K562 (cell line): ENCODE measurements around the gene C16orf74. TPM values are rescaled to one million over a fixed set of nuclear protein-coding genes. Genes with fewer than 3 reads are reported as not detected.

ENCODE experiments used
- ATAC-seq: fragments of 200-7000 bp; cut with Tn5 transposase; 3 replicates; pipeline ENCODE4 v1.9.1; 2020; ENCODE audit warnings: moderate library complexity
- BruUV-seq: library from RNA; stranded (reverse); fragments of 400-500 nt; replicated peaks from 2 replicates; lab custom pipeline; 2021; lab: Mats Ljungman, UMichigan
- CTCF ChIA-PET: fragments of 300-600 bp; formaldehyde crosslinking; extraction: SDS; loops from one replicate; lab custom pipeline; 2021; ENCODE audit warnings: low intra/inter-chr PET ratio; lab: Yijun Ruan, JAX
- POLR2A ChIA-PET: fragments of 300-600, 350-650 bp; sonication (Branson Sonifier 250); formaldehyde crosslinking; extraction: SDS; loops from one replicate; lab custom pipeline; 2021; ENCODE audit warnings: antibody characterized with exemption, inconsistent platforms; lab: Yijun Ruan, JAX
- DNase-seq, 4 experiments: peaks; one replicate each; pipeline versions ENCODE4 v3.0.0 to v3.0.0-alpha.2; 2011 to 2018; ENCODE audit warnings: low spot score in 3 of 4, mixed read lengths in 3 of 4; ENCODE audit errors: extremely low read depth in 1 of 4
- FAIRE-seq: peaks from 2 replicates; lab custom pipeline; 2011; peaks lifted over from hg19 to GRCh38; lab: Jason Lieb, UNC
- H2AFZ ChIP-seq: 2 replicates; pipeline ENCODE4 v1.6.0; 2011; ENCODE audit warnings: low read depth, low read length, control low read depth, inconsistent platforms
- H3K27ac ChIP-seq: fragments of 200-600 bp; 3 replicates; pipeline ENCODE4 v1.8.0; 2011; ENCODE audit warnings: low read depth, mild to moderate bottlenecking, control low read depth, inconsistent platforms, low read length, moderate library complexity, mixed read lengths; ENCODE audit errors: extremely low read depth
- H3K27me3 ChIP-seq, 2 experiments: fragments of 300-600 bp in 1 of 2; 2 replicates in 1 of 2; 3 replicates in 1 of 2; pipeline versions ENCODE4 v1.6.0 to v1.8.0; 2011; ENCODE audit warnings: inconsistent platforms in 2 of 2, low read length in 2 of 2, mild to moderate bottlenecking in 1 of 2, mixed read lengths in 1 of 2, moderate library complexity in 1 of 2; ENCODE audit not compliant: control insufficient read depth in 2 of 2, insufficient read depth in 2 of 2
- H3K36me3 ChIP-seq: fragments of 300-600 bp; 3 replicates; pipeline ENCODE4 v1.8.0; 2011; ENCODE audit warnings: mild to moderate bottlenecking, low read length, inconsistent platforms; ENCODE audit not compliant: control insufficient read depth, insufficient read depth
- H3K4me1 ChIP-seq, 2 experiments: fragments of 200-600 bp in 1 of 2; replicated peaks in 1 of 2; 2 replicates in 1 of 2; 3 replicates in 1 of 2; pipeline versions ENCODE4 v1.5.1 to v1.8.0; 2011; ENCODE audit warnings: inconsistent platforms in 2 of 2, low read length in 2 of 2, mild to moderate bottlenecking in 1 of 2, mixed read lengths in 1 of 2, moderate library complexity in 1 of 2; ENCODE audit not compliant: control insufficient read depth in 2 of 2, insufficient read depth in 2 of 2
- H3K4me2 ChIP-seq: 2 replicates; pipeline ENCODE4 v1.6.1; 2011; ENCODE audit warnings: low read length, control low read depth, inconsistent platforms, mixed read lengths; ENCODE audit not compliant: insufficient read depth
- H3K4me3 ChIP-seq: fragments of 200-600 bp; sonication (generic), shearing (Covaris generic); 2 replicates; pipeline ENCODE4 v1.5.1; 2016; ENCODE audit warnings: control low read depth, inconsistent platforms
- H3K79me2 ChIP-seq: fragments of 200-600 bp; 3 replicates; pipeline ENCODE4 v1.8.0; 2011; ENCODE audit warnings: low read length, inconsistent platforms; ENCODE audit not compliant: control insufficient read depth, insufficient read depth
- H3K9ac ChIP-seq, 2 experiments: 2 replicates each; pipeline versions ENCODE4 v1.6.0 to v1.6.1; 2011; ENCODE audit warnings: low read depth in 2 of 2, low read length in 2 of 2, control low read depth in 1 of 2, inconsistent platforms in 1 of 2, mild to moderate bottlenecking in 1 of 2, mixed read lengths in 1 of 2; ENCODE audit not compliant: insufficient read depth in 1 of 2
- H3K9me1 ChIP-seq: one replicate; pipeline ENCODE4 v1.6.0; 2011; ENCODE audit warnings: inconsistent platforms, mild to moderate bottlenecking, low read length, moderate library complexity; ENCODE audit not compliant: control insufficient read depth, insufficient read depth
- H3K9me3 ChIP-seq: replicated peaks from 2 replicates; pipeline ENCODE4 v1.5.1; 2011; ENCODE audit warnings: low read depth, low read length, inconsistent platforms; ENCODE audit not compliant: control insufficient read depth, insufficient read depth
- H4K20me1 ChIP-seq: replicated peaks from 2 replicates; pipeline ENCODE4 v1.6.1; 2011; ENCODE audit warnings: low read length, inconsistent platforms, mixed read lengths; ENCODE audit not compliant: control insufficient read depth, insufficient read depth
- CREM ChIP-seq: IDR thresholded peaks from 2 replicates; pipeline ENCODE4 v1.6.1; 2014; ENCODE audit warnings: antibody characterized with exemption, low read depth
- GABPA ChIP-seq: fragments of 200-800 bp; sonication (Bioruptor generic); conservative IDR thresholded peaks from 2 replicates; pipeline ENCODE4 v1.6.1; 2016; ENCODE audit warnings: low read depth, missing genetic modification characterization, missing compliant biosample characterization
- HDAC6 ChIP-seq: IDR thresholded peaks from 2 replicates; pipeline ENCODE4 v1.6.1; 2012; ENCODE audit warnings: low read depth, mild to moderate bottlenecking, control low read depth, inconsistent platforms, low read length, moderate library complexity
- MAZ ChIP-seq, 2 experiments: fragments of 450-650 bp in 1 of 2; sonication (generic) in 1 of 2; formaldehyde crosslinking; IDR thresholded peaks in 1 of 2; conservative IDR thresholded peaks in 1 of 2; 2 replicates each; pipeline versions ENCODE4 v1.4.0 to v1.5.0; 2020; ENCODE audit warnings: mild to moderate bottlenecking in 1 of 2, missing genetic modification reagents in 1 of 2
- MTA3 ChIP-seq: fragments of 450-650 bp; formaldehyde crosslinking; IDR thresholded peaks from 2 replicates; pipeline ENCODE4 v1.6.1; 2017; ENCODE audit warnings: mild to moderate bottlenecking, borderline replicate concordance
- MXD1 ChIP-seq: fragments of 250-450 bp; sonication (Bioruptor Pico); IDR thresholded peaks from 2 replicates; pipeline ENCODE4 v1.8.0; 2021; ENCODE audit warnings: borderline replicate concordance, mild to moderate bottlenecking, moderate library complexity; ENCODE audit not compliant: poor library complexity, severe bottlenecking
- NCOR1 ChIP-seq: fragments of 450-650 bp; IDR thresholded peaks from 2 replicates; pipeline ENCODE4 v1.6.1; 2016; ENCODE audit warnings: mild to moderate bottlenecking, moderate library complexity
- SUPT5H ChIP-seq: fragments of 450-650 bp; IDR thresholded peaks from 2 replicates; pipeline ENCODE4 v1.6.1; 2016
- TEAD1 ChIP-seq, 2 experiments: fragments of 450-650 bp in 1 of 2; sonication (generic) in 1 of 2; formaldehyde crosslinking; IDR thresholded peaks; 2 replicates each; pipeline versions ENCODE4 v1.4.0 to v1.8.0; 2020 to 2022; ENCODE audit warnings: mild to moderate bottlenecking in 2 of 2, missing genetic modification reagents in 1 of 2
- ZNF263 ChIP-seq: sonication (generic); formaldehyde crosslinking; IDR thresholded peaks from 2 replicates; pipeline ENCODE4 v1.8.0; 2022; ENCODE audit warnings: mild to moderate bottlenecking, missing genetic modification reagents, borderline replicate concordance
- ZNF324 ChIP-seq: fragments of 250-450 bp; sonication (Bioruptor Pico); IDR thresholded peaks from 2 replicates; pipeline ENCODE4 v1.4.0; 2020; ENCODE audit warnings: mild to moderate bottlenecking
- ZNF41 ChIP-seq: fragments of 250-450 bp; sonication (Bioruptor Pico); conservative IDR thresholded peaks from 2 replicates; pipeline ENCODE4 v1.4.0; 2020; ENCODE audit warnings: mild to moderate bottlenecking
- WGBS: fragments of 100-300 bp; shearing (Covaris generic); methylation state at CpG from one replicate; pipeline ENCODE4 v1.1.6; 2016; ENCODE audit warnings: low coverage, mixed read lengths; ENCODE audit not compliant: insufficient coverage; ENCODE audit errors: missing lambda C conversion rate; 5-methylcytosine and 5-hydroxymethylcytosine counted together
- in situ Hi-C: fragments of 300-500 bp; cut with MboI; formaldehyde crosslinking; loops from 4 replicates; pipeline ENCODE4 v1.15.0; 2018; ENCODE audit warnings: inconsistent platforms, mixed read lengths
- intact Hi-C: fragments of 100-400 bp; cut with micrococcal nuclease; formaldehyde crosslinking; loops from 2 replicates; pipeline ENCODE4 v1.14.2; 2022
- polyA plus RNA-seq, 8 experiments: library from polyadenylated mRNA; depleted of rRNA in 4 of 8; stranded (reverse) in 5 of 8; unstranded in 3 of 8; fragments of >200 nt; fragmentation: Nextera tagmentation in 2 of 8; fragmentation: Illumina TruSeq in 1 of 8; extraction: Ambion mirVana in 2 of 8; extraction: Trizol in 1 of 8; gene quantifications; 2 replicates each; pipeline versions ENCODE4 v1.2.1 to v1.2.3, GENCODE V29; 2011 to 2014; ENCODE audit warnings: inconsistent platforms in 1 of 8, missing spikeins in 1 of 8
- total RNA-seq, 7 experiments: library from RNA; depleted of rRNA in 6 of 7; stranded (reverse); fragments of >200 nt in 6 of 7; fragmentation: Illumina TruSeq in 2 of 7; extraction: Trizol in 2 of 7; gene quantifications; 2 replicates each; pipeline versions ENCODE4 v1.2.1 to v1.2.3, GENCODE V29; 2011 to 2021; ENCODE audit warnings: low replicate concordance in 1 of 7
- TF ChIP-seq, protein P1 (sequence below): sonication (generic); formaldehyde crosslinking; IDR thresholded peaks from 2 replicates; pipeline ENCODE4 v1.8.0; 2022; ENCODE audit warnings: missing genetic modification reagents, mild to moderate bottlenecking, borderline replicate concordance

C16orf74 gene
- total and polyA plus RNA-seq, 9 of the 15 experiments (the other 6 are each of a cell fraction or from before 2014, with no cell fraction given) = not detected

GRCh38 chr16:85733155-85733838 lies 17.6 kb downstream of the C16orf74 start:
- Histone ChIP-seq H3K27me3 (peaks cover 7 to 49% of the 10 kb centered on the region in 2 experiments; a peak in 3 of 5 replicates), H3K27ac (no peak overlapping the region), H3K9me1 (peaks cover 2% of the 10 kb centered on the region), H3K4me2 (peak overlapping the region; percentile 48), H3K9ac (no peak overlapping the region), H3K36me3 (no peaks in the 10 kb centered on the region), H3K4me1 (peaks cover 2 to 19% of the 10 kb centered on the region in 2 experiments; a peak in 4 of 5 replicates), H3K79me2 (no peaks in the 10 kb centered on the region), H4K20me1 (peaks cover 8% of the 10 kb centered on the region), H2AFZ (peak overlapping the region; percentile 49), H3K4me3 (no peak overlapping the region), H3K9me3 (no peaks in the 10 kb centered on the region)
- DNase-seq (no peak), ATAC-seq (peak; percentile 48), FAIRE-seq (peak; percentile 69)
- ChIA-PET CTCF (no interaction called here), POLR2A (interaction anchor here (0.6 to 0.9 kb wide), 3 partner anchors 8 to 45 kb away, joined by 3 to 4 read pairs (median 4); no protein-coding TSS in a partner anchor)
- intact Hi-C loops (no loop called here), in situ Hi-C loops (no loop called here)
- WGBS = 17% methylated on average over 13 of the region's 13 CpGs
- no TSS peak for BruUV-seq
- TF ChIP-seq, protein P1, sequence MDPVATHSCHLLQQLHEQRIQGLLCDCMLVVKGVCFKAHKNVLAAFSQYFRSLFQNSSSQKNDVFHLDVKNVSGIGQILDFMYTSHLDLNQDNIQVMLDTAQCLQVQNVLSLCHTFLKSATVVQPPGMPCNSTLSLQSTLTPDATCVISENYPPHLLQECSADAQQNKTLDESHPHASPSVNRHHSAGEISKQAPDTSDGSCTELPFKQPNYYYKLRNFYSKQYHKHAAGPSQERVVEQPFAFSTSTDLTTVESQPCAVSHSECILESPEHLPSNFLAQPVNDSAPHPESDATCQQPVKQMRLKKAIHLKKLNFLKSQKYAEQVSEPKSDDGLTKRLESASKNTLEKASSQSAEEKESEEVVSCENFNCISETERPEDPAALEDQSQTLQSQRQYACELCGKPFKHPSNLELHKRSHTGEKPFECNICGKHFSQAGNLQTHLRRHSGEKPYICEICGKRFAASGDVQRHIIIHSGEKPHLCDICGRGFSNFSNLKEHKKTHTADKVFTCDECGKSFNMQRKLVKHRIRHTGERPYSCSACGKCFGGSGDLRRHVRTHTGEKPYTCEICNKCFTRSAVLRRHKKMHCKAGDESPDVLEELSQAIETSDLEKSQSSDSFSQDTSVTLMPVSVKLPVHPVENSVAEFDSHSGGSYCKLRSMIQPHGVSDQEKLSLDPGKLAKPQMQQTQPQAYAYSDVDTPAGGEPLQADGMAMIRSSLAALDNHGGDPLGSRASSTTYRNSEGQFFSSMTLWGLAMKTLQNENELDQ (CRISPR knock-in tag) = no peak
- TF ChIP-seq NCOR1 (no peak), ZNF263 (no peak), ZNF41 (CRISPR knock-in tag) (no peak), CREM (no peak), TEAD1 (CRISPR knock-in tag; IDR thresholded peaks at IDR 0.05) (0 out of 4 replicates have a peak, but pooled peaks of 1 of the 2 experiments have one; percentile 12), ZNF324 (no peak), MXD1 (CRISPR knock-in tag) (no peak), HDAC6 (no peak), MTA3 (no peak), SUPT5H (no peak), MAZ (CRISPR knock-in tag; conservative IDR thresholded peaks at IDR 0.05 in 1 of 2, IDR thresholded peaks at IDR 0.05 in 1 of 2) (no peak), GABPA (tag) (peak; percentile 59; the same call in 1 of the 2 replicates)
